DMS114 treated with DMSO at 0.1 percent for 48 hours (cell line): ENCODE measurements around the gene SLC35D2.
"Not testable (repeated sequence)": the region's sequence is repeated elsewhere in the genome, so short reads cannot be mapped to it uniquely, and the experiment has no call there.

Source experiments
- DNase-seq: peaks from one replicate; lab custom pipeline; 2025; ENCODE audit not compliant: unreplicated experiment; lab: John Stamatoyannopoulos, UW

Gene SLC35D2

GRCh38 chr9:96400132-96400910 is 16.8 kb upstream of the SLC35D2 start:
- DNase-seq: no peak

DNA sequence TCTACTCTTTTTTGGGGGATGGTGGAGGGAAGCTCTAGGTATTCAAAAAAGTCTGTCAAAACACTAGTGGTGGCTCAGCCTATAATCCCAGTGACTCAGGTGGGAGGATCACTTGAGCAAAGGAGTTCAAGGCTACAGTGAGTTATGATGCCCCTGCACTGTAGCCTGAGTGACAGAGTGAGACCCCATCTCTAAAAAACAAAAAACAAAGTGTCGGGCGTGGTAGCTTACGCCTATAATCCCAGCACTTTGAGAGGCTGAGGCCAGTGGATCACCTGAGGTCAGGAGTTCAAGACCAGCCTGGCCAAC is 15.8 kb upstream of the SLC35D2 start:
- DNase-seq: no peak

GRCh38 chr9:96398582-96399324 is 15.2 kb upstream of the SLC35D2 start:
- no peak for DNase-seq

DNA sequence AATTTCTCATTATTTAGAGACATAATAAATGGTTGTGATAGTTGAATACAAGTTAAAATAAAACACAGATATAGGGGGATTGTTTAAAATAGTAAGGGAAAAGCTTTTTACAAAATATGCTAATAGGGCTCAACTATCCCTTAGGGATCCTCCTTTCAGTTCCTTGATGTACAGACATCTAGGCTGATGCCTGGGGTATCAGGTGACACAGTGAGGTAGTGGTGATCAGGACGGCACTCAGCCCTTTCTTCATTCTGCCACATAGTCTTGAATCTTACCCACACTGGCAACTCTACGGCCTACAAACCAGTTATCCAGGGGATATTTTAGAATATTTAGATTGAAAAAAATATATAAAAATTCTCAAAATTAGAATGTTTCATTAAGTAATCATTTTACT is 12.5 kb upstream of the SLC35D2 start:
- no peak for DNase-seq

DNA sequence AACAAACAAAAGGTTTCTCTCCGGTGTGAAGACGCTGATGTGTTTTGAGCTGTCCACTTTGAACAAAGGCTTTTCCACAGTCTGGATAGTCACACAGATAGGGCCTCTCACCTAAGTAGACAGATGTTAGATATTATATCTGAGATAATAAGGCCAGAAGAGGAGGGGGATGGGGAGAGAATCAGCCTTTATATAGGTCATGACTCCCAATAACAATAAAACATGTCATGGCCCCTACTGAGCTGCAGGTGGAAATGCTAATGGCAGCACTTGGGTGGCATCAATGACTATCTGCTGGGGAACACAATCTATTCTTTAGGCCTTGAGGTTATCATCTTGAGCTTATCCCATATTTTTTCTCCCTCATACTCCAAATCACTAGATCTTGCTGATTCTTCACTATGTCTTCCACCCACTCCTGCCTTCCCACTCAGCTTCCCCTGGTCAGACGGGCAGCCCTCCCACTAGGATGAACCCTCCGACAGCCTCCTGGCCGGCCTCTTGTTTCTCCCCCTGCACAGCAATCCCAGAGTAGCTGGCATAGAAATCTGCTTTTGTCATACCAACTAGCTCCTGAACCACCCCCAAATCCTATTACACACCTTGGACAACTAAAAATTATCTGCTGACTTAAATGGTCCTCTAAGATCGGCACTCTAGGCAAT is 11.5 kb upstream of the SLC35D2 start:
- no peak for DNase-seq

DNA sequence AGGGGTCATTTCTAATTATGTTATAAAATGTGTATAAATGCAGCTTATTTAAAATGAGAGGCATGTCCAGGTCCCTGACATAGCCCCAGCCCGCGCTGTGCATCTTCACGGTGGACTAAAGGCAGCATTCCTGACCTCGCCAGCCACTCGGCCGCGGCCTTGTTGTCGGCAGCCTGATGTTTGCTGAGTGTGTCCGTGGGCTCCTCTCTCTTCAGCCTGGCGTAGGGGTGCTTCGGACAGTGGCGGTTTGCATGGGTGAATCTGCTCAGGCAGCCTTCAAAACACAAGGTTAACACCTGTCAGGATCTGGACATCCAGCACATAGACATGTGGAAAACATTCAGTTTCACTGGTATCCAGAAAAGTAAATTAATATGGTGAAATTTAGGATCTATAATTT is 8.8 kb upstream of the SLC35D2 start:
- DNase-seq: no peak

- no peak for DNase-seq
Observed at GRCh38 chr9:96391021-96391765, 7.7 kb upstream of the SLC35D2 start.

- no peak for DNase-seq
Observed at GRCh38 chr9:96388144-96388543, 4.6 kb upstream of the SLC35D2 start.

GRCh38 chr9:96386157-96386556 is 2.6 kb upstream of the SLC35D2 start:
- DNase-seq: no peak

- DNase-seq: no peak
Observed at GRCh38 chr9:96382839-96383164, 709 bp downstream of the SLC35D2 start.

GRCh38 chr9:96382175-96382574 is 1.3 kb downstream of the SLC35D2 start:
- no peak for DNase-seq

- DNase-seq: no peak
Observed at GRCh38 chr9:96381696-96382095, 1.8 kb downstream of the SLC35D2 start.

- no peak for DNase-seq
Observed at GRCh38 chr9:96381125-96381524, 2.4 kb downstream of the SLC35D2 start.

- no peak for DNase-seq
Observed at GRCh38 chr9:96379461-96379860, 4.0 kb downstream of the SLC35D2 start.

DNA sequence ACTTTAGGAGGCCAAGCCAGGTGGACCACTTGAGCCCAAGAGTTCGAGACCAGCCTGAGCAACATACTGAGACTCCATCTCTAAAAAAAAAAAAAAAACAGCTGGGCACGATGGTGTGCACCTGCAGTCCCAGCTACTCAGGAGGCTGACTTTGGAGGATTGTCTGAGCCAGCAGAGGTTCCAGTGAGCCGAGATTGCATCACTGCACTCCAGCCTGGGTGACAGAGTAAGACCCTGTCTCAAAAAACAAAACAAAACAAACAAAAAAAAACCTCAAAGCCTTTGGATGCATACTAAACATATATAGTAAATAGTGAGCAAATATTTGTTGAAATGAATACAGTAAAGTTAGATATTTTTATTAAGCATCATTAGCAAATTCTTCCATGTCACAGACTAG is 5.3 kb downstream of the SLC35D2 start:
- DNase-seq: no peak

- no peak for DNase-seq
Observed at GRCh38 chr9:96376891-96377874, 6.3 kb downstream of the SLC35D2 start.

DNA sequence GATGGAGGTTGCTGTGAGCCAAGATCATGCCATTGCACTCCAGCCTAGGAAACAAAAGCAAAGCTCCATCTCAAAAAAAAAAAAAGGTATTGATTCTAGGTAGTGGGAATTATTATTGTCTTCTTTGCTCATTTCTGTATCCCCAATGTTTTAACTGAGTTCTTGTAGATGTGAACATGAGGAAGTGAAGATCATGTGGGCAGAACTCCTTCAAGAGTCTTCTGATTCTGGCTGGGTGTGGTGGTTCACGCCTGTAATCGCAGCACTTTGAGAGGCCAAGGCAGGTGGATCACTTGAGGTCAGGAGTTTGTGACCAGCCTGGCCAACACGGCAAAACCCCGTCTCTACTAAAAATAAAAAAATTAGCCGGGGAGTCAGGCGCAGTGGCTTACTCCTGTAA is 8.0 kb downstream of the SLC35D2 start:
- not testable (repeated sequence) for DNase-seq

DNA sequence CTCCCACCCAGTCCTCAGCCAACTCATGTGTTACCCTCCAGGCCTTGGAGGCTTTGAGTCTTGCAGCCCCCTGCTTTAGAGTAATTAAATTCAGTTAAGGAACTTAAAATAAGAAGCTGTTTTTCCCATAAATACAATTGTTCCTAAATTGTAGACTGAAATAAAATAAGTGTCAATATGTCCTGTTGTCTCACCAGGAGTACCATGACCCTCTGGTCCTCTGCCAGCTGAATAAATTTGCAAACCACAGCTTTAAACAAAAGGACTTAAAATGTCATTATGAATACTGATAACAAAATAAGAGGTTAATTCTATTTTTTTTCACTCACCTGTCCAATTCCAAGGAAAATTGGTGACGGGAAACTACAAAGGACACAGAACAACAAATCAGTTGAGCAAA is 15.6 kb downstream of the SLC35D2 start:
- DNase-seq: no peak

GRCh38 chr9:96363175-96363967 is 20.1 kb downstream of the SLC35D2 start:
- DNase-seq: no peak

GRCh38 chr9:96362119-96362518 is 21.4 kb downstream of the SLC35D2 start:
- not testable (repeated sequence) for DNase-seq
